ENCODE results near the gene WDCP.

DNA sequence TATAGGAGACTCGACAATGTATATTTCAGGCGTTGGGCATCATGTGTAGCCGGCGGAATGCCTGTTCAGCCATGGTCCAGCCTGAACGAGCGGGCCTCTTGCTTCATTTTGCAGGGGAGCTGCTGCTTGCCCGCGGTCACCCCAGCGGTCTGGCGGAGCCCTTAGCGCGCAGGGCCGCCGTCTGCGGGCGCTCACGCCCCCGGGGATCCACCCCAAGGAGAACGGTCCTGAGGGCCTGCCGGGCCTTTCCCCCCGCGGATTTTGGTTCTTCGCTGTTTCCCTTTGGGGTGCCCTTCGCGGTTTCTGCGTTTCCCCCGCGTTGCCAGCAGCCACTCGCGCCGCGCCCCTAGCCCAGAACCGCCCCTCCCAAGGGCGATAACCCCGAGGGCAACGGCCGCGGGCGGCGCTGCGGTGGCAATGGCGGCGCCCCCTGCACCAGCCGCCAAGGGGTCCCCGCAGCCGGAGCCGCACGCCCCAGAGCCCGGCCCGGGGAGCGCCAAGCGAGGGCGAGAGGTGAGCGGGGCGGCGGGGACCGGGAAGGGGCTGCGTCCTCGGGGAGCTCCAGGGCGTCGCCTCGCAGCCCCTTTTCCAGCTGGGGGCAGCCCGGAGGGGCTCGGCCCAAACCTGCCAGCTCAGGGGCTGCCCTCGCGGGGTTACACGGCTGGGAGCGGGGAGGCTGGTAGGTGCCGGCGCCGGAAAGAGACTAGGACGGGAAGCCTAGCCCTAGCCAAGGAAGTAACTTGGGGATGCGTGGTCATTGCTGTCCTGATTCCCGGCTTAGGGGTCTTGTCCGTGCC is 37.3 kb downstream of the WDCP start, which contains the start of gene MFSD2B:
- TF ChIP-seq, protein P1, sequence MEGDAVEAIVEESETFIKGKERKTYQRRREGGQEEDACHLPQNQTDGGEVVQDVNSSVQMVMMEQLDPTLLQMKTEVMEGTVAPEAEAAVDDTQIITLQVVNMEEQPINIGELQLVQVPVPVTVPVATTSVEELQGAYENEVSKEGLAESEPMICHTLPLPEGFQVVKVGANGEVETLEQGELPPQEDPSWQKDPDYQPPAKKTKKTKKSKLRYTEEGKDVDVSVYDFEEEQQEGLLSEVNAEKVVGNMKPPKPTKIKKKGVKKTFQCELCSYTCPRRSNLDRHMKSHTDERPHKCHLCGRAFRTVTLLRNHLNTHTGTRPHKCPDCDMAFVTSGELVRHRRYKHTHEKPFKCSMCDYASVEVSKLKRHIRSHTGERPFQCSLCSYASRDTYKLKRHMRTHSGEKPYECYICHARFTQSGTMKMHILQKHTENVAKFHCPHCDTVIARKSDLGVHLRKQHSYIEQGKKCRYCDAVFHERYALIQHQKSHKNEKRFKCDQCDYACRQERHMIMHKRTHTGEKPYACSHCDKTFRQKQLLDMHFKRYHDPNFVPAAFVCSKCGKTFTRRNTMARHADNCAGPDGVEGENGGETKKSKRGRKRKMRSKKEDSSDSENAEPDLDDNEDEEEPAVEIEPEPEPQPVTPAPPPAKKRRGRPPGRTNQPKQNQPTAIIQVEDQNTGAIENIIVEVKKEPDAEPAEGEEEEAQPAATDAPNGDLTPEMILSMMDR (conservative IDR thresholded peaks at IDR 0.05 in 1 of 2, IDR thresholded peaks at IDR 0.05 in 1 of 2; ENCODE audit: extremely low read depth in 1 of 2, insufficient read depth in 1 of 2, low read depth in 1 of 2, low read length in 2 of 2), result no peak
- TF ChIP-seq EZH2 (IDR thresholded peaks at IDR 0.05; ENCODE audit: borderline replicate concordance, low read length), result no peak

Measured in mammary epithelial cell (primary cell).